Coronary artery (tissue), 2 donors: Measurements from ENCODE around the gene RAB11FIP2.

Experiments used
- DNase-seq: peaks from one replicate; pipeline ENCODE4 v3.0.0-alpha.2; 2017; ENCODE audit warnings: low spot score
- H3K27ac ChIP-seq, 2 donors: fragments of 200-600 bp; sonication (generic); one replicate each; pipeline ENCODE4 v1.5.1; 2016 to 2019
- H3K4me3 ChIP-seq: fragments of 200-600 bp; sonication (generic); 2 replicates; pipeline ENCODE4 v1.5.1; 2016; ENCODE audit warnings: mild to moderate bottlenecking, moderate library complexity
- CTCF ChIP-seq: fragments of 200-600 bp; sonication (generic); IDR thresholded peaks from one replicate; pipeline ENCODE4 v1.5.1; 2019; ENCODE audit warnings: antibody characterized with exemption

The RAB11FIP2 gene

GRCh38 chr10:117970962-117971361, 75.8 kb downstream of the RAB11FIP2 start:
- no peak overlapping the region for H3K4me3 ChIP-seq
- no peak for DNase-seq
- no peak for TF ChIP-seq CTCF
- no peak overlapping the region for H3K27ac ChIP-seq

DNA sequence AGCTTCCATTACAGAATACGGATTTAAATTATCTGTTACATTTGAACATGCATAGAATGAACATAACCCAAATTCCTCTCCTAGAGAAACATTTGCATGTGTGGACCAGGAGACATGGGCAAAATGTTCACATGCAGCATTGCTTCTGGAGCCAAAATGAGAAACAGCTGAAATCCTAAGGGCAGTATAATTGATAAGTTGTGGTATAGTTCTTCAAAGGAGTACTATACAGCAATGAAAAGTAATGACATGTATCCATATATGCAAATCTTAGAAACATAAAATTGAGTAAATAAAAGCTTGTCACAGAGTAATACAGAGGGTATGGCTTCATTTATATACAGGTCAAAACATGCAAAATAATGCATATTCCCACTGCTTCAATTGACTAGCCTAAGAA, 77.1 kb downstream of the RAB11FIP2 start:
- TF ChIP-seq CTCF, result no peak
- H3K4me3 ChIP-seq, result no peak overlapping the region
- H3K27ac ChIP-seq, result no peak overlapping the region
- DNase-seq, result no peak

GRCh38 chr10:117968354-117969182, 78.2 kb downstream of the RAB11FIP2 start:
- Histone ChIP-seq H3K27ac (no peak overlapping the region), H3K4me3 (no peak overlapping the region)
- no peak for DNase-seq
- no peak for TF ChIP-seq CTCF

DNA sequence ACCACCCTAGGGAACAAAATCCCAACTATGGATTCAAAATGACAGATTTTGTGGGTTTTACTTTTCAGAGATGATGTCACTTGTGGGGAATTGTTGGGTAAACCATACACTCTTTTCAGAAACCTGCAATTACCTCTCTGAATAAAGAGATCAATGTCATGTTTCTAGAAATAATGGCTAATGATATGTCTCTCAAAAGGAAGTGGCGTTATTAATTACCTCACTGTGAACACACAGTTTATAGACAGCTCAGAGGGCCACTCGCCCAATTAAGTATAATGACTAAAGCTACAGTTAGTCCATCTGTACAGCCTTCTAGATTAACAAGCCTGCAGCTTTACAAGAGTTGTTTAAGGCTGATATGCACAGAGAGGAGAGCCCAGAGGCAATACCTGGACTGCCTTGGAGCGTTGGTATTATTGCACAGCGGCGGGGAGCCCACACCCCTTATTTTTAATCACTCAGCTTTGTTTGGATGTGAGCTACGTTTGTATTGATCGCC, 79.5 kb downstream of the RAB11FIP2 start:
- H3K27ac ChIP-seq, result no peak overlapping the region

GRCh38 chr10:117965984-117966383, 80.8 kb downstream of the RAB11FIP2 start:
- DNase-seq, result no peak
- no peak overlapping the region for H3K4me3 ChIP-seq

More for the DNA sequence above, 79.5 kb downstream of the RAB11FIP2 start:
- TF ChIP-seq CTCF, result no peak
- no peak for DNase-seq
- no peak overlapping the region for H3K4me3 ChIP-seq

GRCh38 chr10:117964536-117964935, 82.2 kb downstream of the RAB11FIP2 start:
- H3K27ac ChIP-seq, result no peak overlapping the region
- DNase-seq, result no peak
- H3K4me3 ChIP-seq, result no peak overlapping the region
- no peak for TF ChIP-seq CTCF

More at GRCh38 chr10:117965984-117966383, 80.8 kb downstream of the RAB11FIP2 start:
- no peak for TF ChIP-seq CTCF
- no peak overlapping the region for H3K27ac ChIP-seq
